Measurements from ENCODE around the gene SLC22A5.

The SLC22A5 gene

DNA sequence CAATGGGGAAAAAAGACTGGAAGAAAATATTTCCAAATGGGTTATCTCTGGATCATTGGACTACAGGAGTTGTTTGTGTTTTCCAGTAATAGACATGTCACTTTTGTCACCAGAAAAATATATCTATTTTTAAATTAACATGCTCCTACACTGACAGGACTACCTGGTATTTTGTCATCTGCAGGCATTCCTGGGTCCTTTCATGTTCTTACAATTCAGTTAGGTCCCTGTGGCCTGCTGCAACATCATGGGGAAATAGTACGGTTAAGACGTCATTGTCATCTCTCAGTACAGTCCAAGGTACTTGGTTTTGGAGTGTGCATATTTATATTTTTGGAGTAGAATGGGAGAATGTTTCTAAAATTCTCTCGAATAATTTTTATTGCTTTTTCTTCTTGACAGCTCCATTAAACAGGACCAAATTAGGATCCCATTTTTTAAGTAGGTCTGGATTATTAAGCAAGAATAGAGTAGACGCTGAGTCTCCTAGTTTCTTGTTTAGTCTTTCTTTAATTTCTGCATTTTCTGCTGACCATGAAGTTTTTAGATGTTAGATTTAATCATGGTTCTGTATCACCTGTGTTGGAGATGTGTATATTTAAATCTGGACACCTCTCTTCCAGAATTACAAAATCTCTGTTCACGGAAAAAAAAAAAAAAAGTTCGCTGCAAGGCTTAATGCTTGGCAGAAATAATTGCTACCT lies 46.9 kb downstream of the SLC22A5 start:
- Histone ChIP-seq H3K27ac (ENCODE audit: extremely low read depth, low read depth, low read length) (no peak overlapping the region), H3K36me3 (ENCODE audit: control insufficient read depth in 2 of 2, insufficient read depth in 1 of 2, low read length in 2 of 2) (no peaks in the 10 kb centered on the region), H3K9me3 (ENCODE audit: control insufficient read depth, insufficient read depth, low read depth, low read length) (no peaks in the 10 kb centered on the region), H3K4me3 (ENCODE audit: low read depth, low read length) (no peak overlapping the region), H3K4me1 (ENCODE audit: control insufficient read depth, insufficient read depth, low read length) (peaks cover 4% of the 10 kb centered on the region; the same call in 1 of the 2 replicates)
- CTCF ChIA-PET, result interaction anchor here (1.0 to 4.1 kb wide), 4 partner anchors 80 to 178 kb away, joined by 3 to 18 read pairs (median 5); no protein-coding TSS in a partner anchor
- TF ChIP-seq ZNF677 (tag by site-specific recombination; IDR thresholded peaks at IDR 0.05) (no peak), FEZF1 (tag by site-specific recombination; IDR thresholded peaks at IDR 0.05) (no peak), GLIS1 (tag by site-specific recombination; IDR thresholded peaks at IDR 0.05) (no peak), ZNF174 (tag by site-specific recombination; IDR thresholded peaks at IDR 0.05) (no peak), ZBTB20 (tag by site-specific recombination; IDR thresholded peaks at IDR 0.05) (no peak)
- TF ChIP-seq, protein P1, sequence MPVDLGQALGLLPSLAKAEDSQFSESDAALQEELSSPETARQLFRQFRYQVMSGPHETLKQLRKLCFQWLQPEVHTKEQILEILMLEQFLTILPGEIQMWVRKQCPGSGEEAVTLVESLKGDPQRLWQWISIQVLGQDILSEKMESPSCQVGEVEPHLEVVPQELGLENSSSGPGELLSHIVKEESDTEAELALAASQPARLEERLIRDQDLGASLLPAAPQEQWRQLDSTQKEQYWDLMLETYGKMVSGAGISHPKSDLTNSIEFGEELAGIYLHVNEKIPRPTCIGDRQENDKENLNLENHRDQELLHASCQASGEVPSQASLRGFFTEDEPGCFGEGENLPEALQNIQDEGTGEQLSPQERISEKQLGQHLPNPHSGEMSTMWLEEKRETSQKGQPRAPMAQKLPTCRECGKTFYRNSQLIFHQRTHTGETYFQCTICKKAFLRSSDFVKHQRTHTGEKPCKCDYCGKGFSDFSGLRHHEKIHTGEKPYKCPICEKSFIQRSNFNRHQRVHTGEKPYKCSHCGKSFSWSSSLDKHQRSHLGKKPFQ (tag by site-specific recombination; IDR thresholded peaks at IDR 0.05), result no peak
- POLR2A ChIA-PET, result interaction anchor here (1.0 to 2.0 kb wide), 2 partner anchors 74 to 83 kb away, joined by 3 to 8 read pairs; partner anchors contain the start of gene IRF1

DNA sequence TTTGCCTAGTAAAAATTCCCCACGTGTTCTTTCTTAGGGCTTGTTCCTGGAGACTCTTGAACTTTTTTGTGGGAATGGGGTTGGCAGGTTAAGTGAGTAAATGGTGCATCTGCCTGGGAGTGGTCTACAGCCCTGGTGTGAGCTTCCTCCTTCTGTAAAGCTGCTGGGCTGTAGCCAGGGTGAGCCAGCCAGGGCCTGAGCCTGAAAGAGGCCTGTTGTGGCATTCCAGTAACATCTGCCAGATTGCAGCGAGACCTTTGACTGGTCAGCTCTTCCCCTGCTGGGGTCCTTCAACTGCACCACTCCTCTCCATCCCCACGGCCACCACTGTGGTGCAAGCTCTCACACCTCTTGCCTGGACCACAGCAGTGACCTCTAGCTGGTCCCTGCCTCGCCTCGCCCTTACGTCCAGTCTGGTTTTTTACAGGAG lies 47.5 kb downstream of the SLC22A5 start:
- Histone ChIP-seq H3K36me3 (ENCODE audit: control insufficient read depth in 2 of 2, insufficient read depth in 1 of 2, low read length in 2 of 2) (no peaks in the 10 kb centered on the region), H3K9me3 (ENCODE audit: control insufficient read depth, insufficient read depth, low read depth, low read length) (no peaks in the 10 kb centered on the region), H3K4me1 (ENCODE audit: control insufficient read depth, insufficient read depth, low read length) (peaks cover 4% of the 10 kb centered on the region; the same call in 1 of the 2 replicates), H3K4me3 (ENCODE audit: low read depth, low read length) (no peak overlapping the region), H3K27ac (ENCODE audit: extremely low read depth, low read depth, low read length) (no peak overlapping the region)
- ChIA-PET POLR2A (interaction anchor here (1.0 to 2.0 kb wide), 2 partner anchors 73 to 83 kb away, joined by 3 to 8 read pairs; partner anchors contain the start of gene IRF1), CTCF (interaction anchor here (0.6 to 4.1 kb wide), 5 partner anchors 26 to 179 kb away, joined by 3 to 18 read pairs (median 3); no protein-coding TSS in a partner anchor)
- TF ChIP-seq REPIN1 (tag by site-specific recombination; IDR thresholded peaks at IDR 0.05; ENCODE audit: low read depth) (no peak), ZNF596 (tag by site-specific recombination; IDR thresholded peaks at IDR 0.05) (no peak), ZNF530 (tag by site-specific recombination; IDR thresholded peaks at IDR 0.05; ENCODE audit: low read depth) (no peak), ZNF266 (tag by site-specific recombination; IDR thresholded peaks at IDR 0.05; ENCODE audit: low read depth) (no peak), ZNF174 (tag by site-specific recombination; IDR thresholded peaks at IDR 0.05) (no peak), ZNF558 (tag by site-specific recombination; IDR thresholded peaks at IDR 0.05) (no peak), ZFP41 (tag by site-specific recombination; IDR thresholded peaks at IDR 0.05; ENCODE audit: borderline replicate concordance) (no peak), ZNF169 (tag by site-specific recombination; IDR thresholded peaks at IDR 0.05) (no peak), KLF8 (tag by site-specific recombination; IDR thresholded peaks at IDR 0.05) (no peak), ZNF132 (tag by site-specific recombination; IDR thresholded peaks at IDR 0.05; ENCODE audit: borderline replicate concordance) (no peak), KLF7 (tag by site-specific recombination; IDR thresholded peaks at IDR 0.05; ENCODE audit: borderline replicate concordance) (no peak)
- TF ChIP-seq, protein P2, sequence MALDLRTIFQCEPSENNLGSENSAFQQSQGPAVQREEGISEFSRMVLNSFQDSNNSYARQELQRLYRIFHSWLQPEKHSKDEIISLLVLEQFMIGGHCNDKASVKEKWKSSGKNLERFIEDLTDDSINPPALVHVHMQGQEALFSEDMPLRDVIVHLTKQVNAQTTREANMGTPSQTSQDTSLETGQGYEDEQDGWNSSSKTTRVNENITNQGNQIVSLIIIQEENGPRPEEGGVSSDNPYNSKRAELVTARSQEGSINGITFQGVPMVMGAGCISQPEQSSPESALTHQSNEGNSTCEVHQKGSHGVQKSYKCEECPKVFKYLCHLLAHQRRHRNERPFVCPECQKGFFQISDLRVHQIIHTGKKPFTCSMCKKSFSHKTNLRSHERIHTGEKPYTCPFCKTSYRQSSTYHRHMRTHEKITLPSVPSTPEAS (tag by site-specific recombination; IDR thresholded peaks at IDR 0.05), result no peak
- TF ChIP-seq, protein P3, sequence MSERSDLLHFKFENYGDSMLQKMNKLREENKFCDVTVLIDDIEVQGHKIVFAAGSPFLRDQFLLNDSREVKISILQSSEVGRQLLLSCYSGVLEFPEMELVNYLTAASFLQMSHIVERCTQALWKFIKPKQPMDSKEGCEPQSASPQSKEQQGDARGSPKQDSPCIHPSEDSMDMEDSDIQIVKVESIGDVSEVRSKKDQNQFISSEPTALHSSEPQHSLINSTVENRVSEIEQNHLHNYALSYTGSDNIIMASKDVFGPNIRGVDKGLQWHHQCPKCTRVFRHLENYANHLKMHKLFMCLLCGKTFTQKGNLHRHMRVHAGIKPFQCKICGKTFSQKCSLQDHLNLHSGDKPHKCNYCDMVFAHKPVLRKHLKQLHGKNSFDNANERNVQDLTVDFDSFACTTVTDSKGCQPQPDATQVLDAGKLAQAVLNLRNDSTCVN (tag by site-specific recombination; optimal IDR thresholded peaks at IDR 0.05), result no peak

All from HEK293 (cell line).